Neuronal stem cell (in vitro differentiated cells): ENCODE measurements around the gene DTX3.
"Not testable (repeated sequence)": the region's sequence is repeated elsewhere in the genome, so short reads cannot be mapped to it uniquely, and the experiment has no call there.

Source experiments
- DNase-seq: peaks from one replicate; pipeline ENCODE4 v3.0.0-alpha.2; 2013; ENCODE audit warnings: low spot score
- H2AFZ ChIP-seq: one replicate; pipeline ENCODE4 v1.6.1; 2013; ENCODE audit warnings: mild to moderate bottlenecking, low read length, inconsistent platforms
- H2AK5ac ChIP-seq: 2 replicates; pipeline ENCODE4 v1.6.1; 2013; ENCODE audit warnings: low read depth, mild to moderate bottlenecking, inconsistent platforms, low read length, moderate library complexity, mixed read lengths
- H2BK120ac ChIP-seq: 2 replicates; pipeline ENCODE4 v1.6.1; 2013; ENCODE audit warnings: low read depth, mild to moderate bottlenecking, inconsistent platforms, low read length, moderate library complexity, mixed read lengths
- H2BK12ac ChIP-seq: one replicate; pipeline ENCODE4 v1.6.1; 2013; ENCODE audit warnings: low read length, inconsistent platforms
- H2BK15ac ChIP-seq: 2 replicates; pipeline ENCODE4 v1.6.1; 2013; ENCODE audit warnings: mild to moderate bottlenecking, low read length, inconsistent platforms, mixed read lengths
- H2BK5ac ChIP-seq: one replicate; pipeline ENCODE4 v1.6.1; 2013; ENCODE audit warnings: inconsistent platforms, mild to moderate bottlenecking, low read length, moderate library complexity
- H3K14ac ChIP-seq: one replicate; pipeline ENCODE4 v1.6.1; 2013; ENCODE audit warnings: low read length, inconsistent platforms
- H3K18ac ChIP-seq: 2 replicates; pipeline ENCODE4 v1.6.1; 2013; ENCODE audit warnings: low read length, inconsistent platforms
- H3K23ac ChIP-seq: 2 replicates; pipeline ENCODE4 v1.6.1; 2013; ENCODE audit warnings: low read depth, mild to moderate bottlenecking, mixed read lengths, low read length, inconsistent platforms; ENCODE audit not compliant: poor library complexity
- H3K27ac ChIP-seq: replicated peaks from 3 replicates; pipeline ENCODE4 v1.5.1; 2013; ENCODE audit warnings: low read length, inconsistent platforms
- H3K27me3 ChIP-seq, 3 experiments: 2 replicates each; pipeline ENCODE4 v1.6.1; 2013; ENCODE audit warnings: low read length in 3 of 3, mild to moderate bottlenecking in 2 of 3, inconsistent platforms in 1 of 3, low read depth in 1 of 3, mixed read lengths in 1 of 3, moderate library complexity in 1 of 3; ENCODE audit not compliant: control insufficient read depth in 3 of 3, insufficient read depth in 3 of 3
- H3K36me3 ChIP-seq, 2 donors: replicated peaks in 1 of 2; 2 replicates each; pipeline ENCODE4 v1.6.1; 2013; ENCODE audit warnings: low read length in 2 of 2; ENCODE audit not compliant: control insufficient read depth in 2 of 2, insufficient read depth in 2 of 2
- H3K4ac ChIP-seq: 2 replicates; pipeline ENCODE4 v1.6.1; 2013; ENCODE audit warnings: inconsistent platforms, mild to moderate bottlenecking, low read length, moderate library complexity
- H3K4me1 ChIP-seq, 2 donors: 1 replicate in 1 of 2; 2 replicates in 1 of 2; pipeline ENCODE4 v1.6.1; 2013; ENCODE audit warnings: low read length in 2 of 2, low read depth in 1 of 2; ENCODE audit not compliant: control insufficient read depth in 2 of 2, insufficient read depth in 1 of 2
- H3K4me2 ChIP-seq: one replicate; pipeline ENCODE4 v1.6.1; 2013; ENCODE audit warnings: mild to moderate bottlenecking, low read length, inconsistent platforms; ENCODE audit not compliant: insufficient read depth, poor library complexity, severe bottlenecking
- H3K4me3 ChIP-seq, 2 donors: 2 replicates each; pipeline ENCODE4 v1.5.1; 2013; ENCODE audit warnings: low read length in 2 of 2, mild to moderate bottlenecking in 2 of 2, inconsistent platforms in 1 of 2, moderate library complexity in 1 of 2
- H3K79me1 ChIP-seq: one replicate; pipeline ENCODE4 v1.6.1; 2013; ENCODE audit warnings: low read depth, mild to moderate bottlenecking, inconsistent platforms, low read length, moderate library complexity
- H3K9ac ChIP-seq: one replicate; pipeline ENCODE4 v1.6.1; 2013; ENCODE audit warnings: mild to moderate bottlenecking, low read depth, low read length, inconsistent platforms; ENCODE audit not compliant: poor library complexity
- H3K9me3 ChIP-seq, 2 donors: replicated peaks in 1 of 2; 2 replicates each; pipeline versions ENCODE3 to v1.6.1; 2013; ENCODE audit warnings: low read length in 2 of 2, mild to moderate bottlenecking in 2 of 2, inconsistent platforms in 1 of 2, low read depth in 1 of 2, mixed read lengths in 1 of 2, moderate library complexity in 1 of 2; ENCODE audit not compliant: control insufficient read depth in 2 of 2, insufficient read depth in 1 of 2
- H4K8ac ChIP-seq: one replicate; pipeline ENCODE4 v1.6.1; 2013; ENCODE audit warnings: low read depth, mild to moderate bottlenecking, inconsistent platforms, low read length, moderate library complexity
- H4K91ac ChIP-seq: one replicate; pipeline ENCODE4 v1.6.1; 2013; ENCODE audit warnings: low read length, low read depth, mild to moderate bottlenecking, inconsistent platforms; ENCODE audit not compliant: poor library complexity
- WGBS, 2 donors: extraction: QIAGEN DNeasy Blood & Tissue Kit; methylation state at CpG; one replicate each; pipeline ENCODE4 v1.1.7; 2013; ENCODE audit warnings: missing lambda C conversion rate in 2 of 2, mixed read lengths in 1 of 2; ENCODE audit not compliant: insufficient read length in 2 of 2, insufficient replicate concordance in 1 of 2; ENCODE audit errors: extremely low coverage in 2 of 2; 5-methylcytosine and 5-hydroxymethylcytosine counted together

Gene DTX3

GRCh38 chr12:57561117-57561516, 43.5 kb upstream of the DTX3 start:
- not testable (repeated sequence) for H2AK5ac ChIP-seq, H2AFZ ChIP-seq, DNase-seq, H3K4ac ChIP-seq, H3K4me1 ChIP-seq, H4K8ac ChIP-seq, H3K4me2 ChIP-seq, H2BK120ac ChIP-seq, H3K36me3 ChIP-seq, H4K91ac ChIP-seq, H2BK15ac ChIP-seq, H2BK12ac ChIP-seq, H2BK5ac ChIP-seq, H3K4me3 ChIP-seq, H3K23ac ChIP-seq, H3K18ac ChIP-seq, H3K79me1 ChIP-seq, H3K9ac ChIP-seq, H3K14ac ChIP-seq, H3K27ac ChIP-seq, H3K27me3 ChIP-seq, H3K9me3 ChIP-seq
- no CpG with 5 or more reads among the region's 1 CpG for WGBS, 2 donors

- no peak overlapping the region for H3K14ac ChIP-seq
- H4K91ac ChIP-seq = no peak overlapping the region
- H2BK15ac ChIP-seq = no peak overlapping the region
- H2BK5ac ChIP-seq = no peak overlapping the region
- no peak overlapping the region for H3K23ac ChIP-seq
- H2BK12ac ChIP-seq = no peak overlapping the region
- H3K36me3 ChIP-seq = peaks cover 0 to 2% of the 10 kb centered on the region in 2 donors
- no peaks in the 10 kb centered on the region for H3K9me3 ChIP-seq
- H4K8ac ChIP-seq = no peak overlapping the region
- no peak overlapping the region for H2AFZ ChIP-seq
- no peak overlapping the region for H3K18ac ChIP-seq
- no peak overlapping the region for H2BK120ac ChIP-seq
- H2AK5ac ChIP-seq = no peak overlapping the region
- no peaks in the 10 kb centered on the region for H3K4me1 ChIP-seq
- H3K4me2 ChIP-seq = no peak overlapping the region
- no CpG with 5 or more reads among the region's 4 CpGs for WGBS, 2 donors
- peaks cover 2% of the 10 kb centered on the region for H3K79me1 ChIP-seq
- no peak for DNase-seq
- no peak overlapping the region for H3K27ac ChIP-seq
- no peak overlapping the region for H3K4ac ChIP-seq
- no peak overlapping the region for H3K4me3 ChIP-seq
- H3K9ac ChIP-seq = no peak overlapping the region
- no peaks in the 10 kb centered on the region for H3K27me3 ChIP-seq
Measured at GRCh38 chr12:57563358-57563757, 41.3 kb upstream of the DTX3 start.

- Histone ChIP-seq H3K36me3 (peaks cover 3 to 6% of the 10 kb centered on the region in 2 donors), H2AFZ (no peak overlapping the region), H3K4me1 (no peaks in the 10 kb centered on the region), H3K27me3 (no peaks in the 10 kb centered on the region), H4K91ac (no peak overlapping the region), H2AK5ac (no peak overlapping the region), H3K9ac (no peak overlapping the region), H2BK12ac (no peak overlapping the region), H4K8ac (no peak overlapping the region), H3K27ac (no peak overlapping the region), H3K9me3 (peaks cover 0 to 2% of the 10 kb centered on the region in 2 donors), H3K79me1 (peaks cover 2% of the 10 kb centered on the region), H3K23ac (no peak overlapping the region), H3K4me2 (no peak overlapping the region), H3K4me3 (no peak overlapping the region), H2BK15ac (no peak overlapping the region), H3K4ac (no peak overlapping the region), H2BK120ac (no peak overlapping the region), H3K18ac (no peak overlapping the region), H3K14ac (no peak overlapping the region), H2BK5ac (no peak overlapping the region)
- no peak for DNase-seq
- WGBS, 2 donors = no CpG with 5 or more reads among the region's 7 CpGs
Measured at GRCh38 chr12:57564178-57564740, 40.4 kb upstream of the DTX3 start.

GRCh38 chr12:57568838-57569237, 35.8 kb upstream of the DTX3 start:
- no peak overlapping the region for H4K91ac ChIP-seq
- peaks cover 16 to 24% of the 10 kb centered on the region in 2 donors for H3K36me3 ChIP-seq
- no CpG with 5 or more reads among the region's 6 CpGs for WGBS, 2 donors
- peaks cover 0 to 2% of the 10 kb centered on the region in 2 donors for H3K9me3 ChIP-seq
- H3K79me1 ChIP-seq = no peaks in the 10 kb centered on the region
- H4K8ac ChIP-seq = no peak overlapping the region
- no peaks in the 10 kb centered on the region for H3K4me1 ChIP-seq
- H2BK15ac ChIP-seq = no peak overlapping the region
- H3K27me3 ChIP-seq = no peaks in the 10 kb centered on the region
- no peak overlapping the region for H2BK5ac ChIP-seq
- H3K4me3 ChIP-seq = no peak overlapping the region
- no peak overlapping the region for H2AFZ ChIP-seq
- no peak overlapping the region for H3K14ac ChIP-seq
- H2BK120ac ChIP-seq = no peak overlapping the region
- no peak overlapping the region for H3K18ac ChIP-seq
- H2BK12ac ChIP-seq = no peak overlapping the region
- H3K23ac ChIP-seq = no peak overlapping the region
- H2AK5ac ChIP-seq = no peak overlapping the region
- DNase-seq = no peak
- H3K9ac ChIP-seq = no peak overlapping the region
- H3K27ac ChIP-seq = no peak overlapping the region
- no peak overlapping the region for H3K4me2 ChIP-seq
- no peak overlapping the region for H3K4ac ChIP-seq
